WERI-Rb-1 (cell line): ENCODE results near the gene ANKRD44.

Source experiments
- DNase-seq: peaks from one replicate; pipeline ENCODE4 v3.0.0-alpha.2; 2020
- H3K27ac ChIP-seq: fragments of 250-450 bp; sonication (Bioruptor Pico); 2 replicates; pipeline ENCODE4 v1.5.1; 2020; ENCODE audit warnings: mild to moderate bottlenecking, moderate library complexity
- H3K27me3 ChIP-seq: fragments of 250-450 bp; sonication (Bioruptor Pico); 2 replicates; pipeline ENCODE4 v1.5.1; 2021; ENCODE audit warnings: mild to moderate bottlenecking, low read depth, moderate library complexity; ENCODE audit not compliant: insufficient read depth, severe bottlenecking
- H3K36me3 ChIP-seq: fragments of 250-450 bp; sonication (Bioruptor Pico); 2 replicates; pipeline ENCODE4 v1.5.1; 2020; ENCODE audit warnings: mild to moderate bottlenecking, moderate library complexity
- H3K4me3 ChIP-seq: 2 replicates; pipeline ENCODE4 v1.5.1; 2011; ENCODE audit warnings: low read depth, mild to moderate bottlenecking, control low read depth, low read length
- H3K9me3 ChIP-seq: fragments of 250-450 bp; sonication (Bioruptor Pico); 2 replicates; pipeline ENCODE4 v1.5.1; 2021; ENCODE audit warnings: mild to moderate bottlenecking, moderate library complexity; ENCODE audit not compliant: severe bottlenecking
- TF ChIP-seq, protein P1 (sequence below): IDR thresholded peaks from 2 replicates; pipeline ENCODE4 v1.5.1; 2011; ENCODE audit warnings: low read depth, mild to moderate bottlenecking, control low read depth, inconsistent platforms, low read length

The ANKRD44 gene

DNA sequence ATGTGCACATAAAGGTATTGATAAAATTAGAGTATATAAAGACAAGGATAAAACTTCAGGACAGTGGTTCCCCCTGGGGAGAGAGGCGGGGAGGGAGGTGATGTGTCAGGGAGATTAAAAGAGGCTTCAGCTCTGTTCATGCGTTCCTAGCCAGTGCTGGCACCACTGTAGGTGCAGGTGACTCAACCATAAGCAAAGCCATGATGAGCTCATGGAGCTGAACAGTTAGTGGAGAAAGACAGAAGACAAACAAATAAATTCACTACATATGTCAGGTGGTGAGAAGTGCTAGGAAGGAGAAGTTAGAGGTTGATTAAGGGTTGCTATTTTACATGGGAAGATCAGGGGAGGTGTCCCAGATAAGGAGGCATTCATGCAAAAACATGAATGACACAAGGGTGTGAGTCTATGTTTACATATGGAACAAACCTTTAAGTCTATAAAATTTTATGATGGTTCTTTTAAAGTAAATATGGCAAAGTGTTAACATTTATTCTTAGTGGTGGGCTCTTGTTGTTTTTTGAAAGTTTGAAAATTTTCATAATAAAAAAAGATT, 136.0 kb downstream of the ANKRD44 start:
- TF ChIP-seq, protein P1, sequence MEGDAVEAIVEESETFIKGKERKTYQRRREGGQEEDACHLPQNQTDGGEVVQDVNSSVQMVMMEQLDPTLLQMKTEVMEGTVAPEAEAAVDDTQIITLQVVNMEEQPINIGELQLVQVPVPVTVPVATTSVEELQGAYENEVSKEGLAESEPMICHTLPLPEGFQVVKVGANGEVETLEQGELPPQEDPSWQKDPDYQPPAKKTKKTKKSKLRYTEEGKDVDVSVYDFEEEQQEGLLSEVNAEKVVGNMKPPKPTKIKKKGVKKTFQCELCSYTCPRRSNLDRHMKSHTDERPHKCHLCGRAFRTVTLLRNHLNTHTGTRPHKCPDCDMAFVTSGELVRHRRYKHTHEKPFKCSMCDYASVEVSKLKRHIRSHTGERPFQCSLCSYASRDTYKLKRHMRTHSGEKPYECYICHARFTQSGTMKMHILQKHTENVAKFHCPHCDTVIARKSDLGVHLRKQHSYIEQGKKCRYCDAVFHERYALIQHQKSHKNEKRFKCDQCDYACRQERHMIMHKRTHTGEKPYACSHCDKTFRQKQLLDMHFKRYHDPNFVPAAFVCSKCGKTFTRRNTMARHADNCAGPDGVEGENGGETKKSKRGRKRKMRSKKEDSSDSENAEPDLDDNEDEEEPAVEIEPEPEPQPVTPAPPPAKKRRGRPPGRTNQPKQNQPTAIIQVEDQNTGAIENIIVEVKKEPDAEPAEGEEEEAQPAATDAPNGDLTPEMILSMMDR = no peak
- Histone ChIP-seq H3K36me3 (no peaks in the 10 kb centered on the region), H3K27me3 (no peaks in the 10 kb centered on the region), H3K27ac (no peak overlapping the region), H3K4me3 (no peak overlapping the region), H3K9me3 (no peaks in the 10 kb centered on the region)
- no peak for DNase-seq

- no peaks in the 10 kb centered on the region for H3K36me3 ChIP-seq
- H3K27me3 ChIP-seq = no peaks in the 10 kb centered on the region
- H3K4me3 ChIP-seq = no peak overlapping the region
- no peaks in the 10 kb centered on the region for H3K9me3 ChIP-seq
- H3K27ac ChIP-seq = no peak overlapping the region
- TF ChIP-seq, protein P1 = no peak
- DNase-seq = no peak
These were observed 139.0 kb downstream of the ANKRD44 start for GRCh38 chr2:197171582-197171981.

DNA sequence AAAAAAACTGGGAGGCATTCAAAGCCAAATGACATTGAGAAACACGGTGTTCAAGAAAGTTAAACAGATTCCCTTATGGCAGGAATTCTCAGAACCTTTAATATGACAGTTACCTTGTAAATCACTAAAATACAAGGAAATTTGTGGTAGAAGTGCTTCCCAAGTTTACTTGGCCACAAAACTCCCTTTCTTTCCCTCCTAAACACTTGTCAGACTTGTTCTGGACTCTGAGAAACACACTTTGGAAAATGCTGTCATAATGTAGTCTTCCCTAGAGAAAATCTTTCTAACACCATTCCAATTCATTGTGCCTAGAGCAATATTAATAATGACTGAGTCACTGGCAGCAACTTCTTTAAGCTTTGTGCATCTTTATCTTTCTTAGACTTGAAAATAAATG, 140.4 kb downstream of the ANKRD44 start:
- no peak for DNase-seq
- no peak overlapping the region for H3K27ac ChIP-seq
- TF ChIP-seq, protein P1 = no peak

GRCh38 chr2:197168705-197169104, 141.9 kb downstream of the ANKRD44 start:
- TF ChIP-seq, protein P1 = peak; percentile 90

More for the DNA sequence above, 140.4 kb downstream of the ANKRD44 start:
- H3K9me3 ChIP-seq = no peaks in the 10 kb centered on the region
- no peaks in the 10 kb centered on the region for H3K36me3 ChIP-seq
- H3K4me3 ChIP-seq = no peak overlapping the region
- H3K27me3 ChIP-seq = no peaks in the 10 kb centered on the region

GRCh38 chr2:197167608-197168314, 142.8 kb downstream of the ANKRD44 start:
- Histone ChIP-seq H3K27me3 (no peaks in the 10 kb centered on the region), H3K4me3 (no peak overlapping the region)
- DNase-seq = no peak

More at GRCh38 chr2:197168705-197169104, 141.9 kb downstream of the ANKRD44 start:
- DNase-seq = peak; percentile 73
- Histone ChIP-seq H3K4me3 (no peak overlapping the region), H3K27me3 (no peaks in the 10 kb centered on the region), H3K36me3 (no peaks in the 10 kb centered on the region), H3K9me3 (no peaks in the 10 kb centered on the region), H3K27ac (no peak overlapping the region)

More at GRCh38 chr2:197167608-197168314, 142.8 kb downstream of the ANKRD44 start:
- Histone ChIP-seq H3K9me3 (no peaks in the 10 kb centered on the region), H3K36me3 (no peaks in the 10 kb centered on the region), H3K27ac (no peak overlapping the region)
- TF ChIP-seq, protein P1 = no peak
